ENCODE data around the gene FANCC.

GRCh38 chr9:95342571-95342970 lies 25.1 kb upstream of the FANCC start:
- no peak for TF ChIP-seq POLR2A (IDR thresholded peaks at IDR 0.05)
- TF ChIP-seq, protein P1, sequence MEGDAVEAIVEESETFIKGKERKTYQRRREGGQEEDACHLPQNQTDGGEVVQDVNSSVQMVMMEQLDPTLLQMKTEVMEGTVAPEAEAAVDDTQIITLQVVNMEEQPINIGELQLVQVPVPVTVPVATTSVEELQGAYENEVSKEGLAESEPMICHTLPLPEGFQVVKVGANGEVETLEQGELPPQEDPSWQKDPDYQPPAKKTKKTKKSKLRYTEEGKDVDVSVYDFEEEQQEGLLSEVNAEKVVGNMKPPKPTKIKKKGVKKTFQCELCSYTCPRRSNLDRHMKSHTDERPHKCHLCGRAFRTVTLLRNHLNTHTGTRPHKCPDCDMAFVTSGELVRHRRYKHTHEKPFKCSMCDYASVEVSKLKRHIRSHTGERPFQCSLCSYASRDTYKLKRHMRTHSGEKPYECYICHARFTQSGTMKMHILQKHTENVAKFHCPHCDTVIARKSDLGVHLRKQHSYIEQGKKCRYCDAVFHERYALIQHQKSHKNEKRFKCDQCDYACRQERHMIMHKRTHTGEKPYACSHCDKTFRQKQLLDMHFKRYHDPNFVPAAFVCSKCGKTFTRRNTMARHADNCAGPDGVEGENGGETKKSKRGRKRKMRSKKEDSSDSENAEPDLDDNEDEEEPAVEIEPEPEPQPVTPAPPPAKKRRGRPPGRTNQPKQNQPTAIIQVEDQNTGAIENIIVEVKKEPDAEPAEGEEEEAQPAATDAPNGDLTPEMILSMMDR (IDR thresholded peaks at IDR 0.05): no peak
